GM12873 (cell line): ENCODE measurements around the gene DIPK1A.
A peak's percentile ranks its signal among the peaks of the same experiment; 100 is the strongest.

Experiments used
- TF ChIP-seq, protein P1 (sequence below): IDR thresholded peaks from 2 replicates; pipeline ENCODE4 v1.5.1; 2012; ENCODE audit warnings: low read depth, mild to moderate bottlenecking, moderate library complexity, low read length, control low read depth; ENCODE audit not compliant: insufficient read depth; ENCODE audit errors: missing control alignments

DIPK1A gene

DNA sequence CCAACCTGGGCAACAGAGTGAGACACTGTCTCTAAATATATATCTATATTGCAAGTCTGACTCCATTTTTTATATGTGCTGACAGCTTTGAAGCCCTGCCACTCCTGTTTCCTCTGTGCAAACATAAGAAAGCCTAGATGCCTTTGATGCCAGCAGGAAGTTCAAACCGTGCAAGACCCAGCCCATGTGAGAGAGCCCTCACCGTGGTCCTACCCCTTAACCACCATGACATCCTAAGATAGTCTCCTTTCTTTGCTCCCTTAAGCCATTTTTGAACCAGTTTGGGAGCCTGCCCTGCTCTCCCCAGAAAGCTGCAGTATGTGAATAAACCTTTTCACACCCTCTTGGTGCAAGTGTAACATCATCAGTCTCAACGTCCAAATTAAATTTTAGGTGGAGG, 3.7 kb upstream of the DIPK1A start:
- TF ChIP-seq, protein P1, sequence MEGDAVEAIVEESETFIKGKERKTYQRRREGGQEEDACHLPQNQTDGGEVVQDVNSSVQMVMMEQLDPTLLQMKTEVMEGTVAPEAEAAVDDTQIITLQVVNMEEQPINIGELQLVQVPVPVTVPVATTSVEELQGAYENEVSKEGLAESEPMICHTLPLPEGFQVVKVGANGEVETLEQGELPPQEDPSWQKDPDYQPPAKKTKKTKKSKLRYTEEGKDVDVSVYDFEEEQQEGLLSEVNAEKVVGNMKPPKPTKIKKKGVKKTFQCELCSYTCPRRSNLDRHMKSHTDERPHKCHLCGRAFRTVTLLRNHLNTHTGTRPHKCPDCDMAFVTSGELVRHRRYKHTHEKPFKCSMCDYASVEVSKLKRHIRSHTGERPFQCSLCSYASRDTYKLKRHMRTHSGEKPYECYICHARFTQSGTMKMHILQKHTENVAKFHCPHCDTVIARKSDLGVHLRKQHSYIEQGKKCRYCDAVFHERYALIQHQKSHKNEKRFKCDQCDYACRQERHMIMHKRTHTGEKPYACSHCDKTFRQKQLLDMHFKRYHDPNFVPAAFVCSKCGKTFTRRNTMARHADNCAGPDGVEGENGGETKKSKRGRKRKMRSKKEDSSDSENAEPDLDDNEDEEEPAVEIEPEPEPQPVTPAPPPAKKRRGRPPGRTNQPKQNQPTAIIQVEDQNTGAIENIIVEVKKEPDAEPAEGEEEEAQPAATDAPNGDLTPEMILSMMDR: no peak

GRCh38 chr1:92964316-92964715, 3.1 kb upstream of the DIPK1A start:
- TF ChIP-seq, protein P1: no peak

GRCh38 chr1:92961896-92962752, 862 bp upstream of the DIPK1A start:
- TF ChIP-seq, protein P1: no peak

- TF ChIP-seq, protein P1: peak; percentile 77
Observed at GRCh38 chr1:92960395-92961130, 699 bp downstream of the DIPK1A start.

GRCh38 chr1:92958203-92958970, 2.9 kb downstream of the DIPK1A start:
- TF ChIP-seq, protein P1: no peak

- TF ChIP-seq, protein P1: no peak
Observed at GRCh38 chr1:92957030-92957734, 4.1 kb downstream of the DIPK1A start.
